ENCODE measurements around the gene SETBP1. TPM values are rescaled to one million over a fixed set of nuclear protein-coding genes. Genes with fewer than 3 reads are reported as not detected.

Gene SETBP1
- total and polyA plus RNA-seq, 2 of the 8 experiments (the other 6 are each of a cell fraction or from before 2014, with no cell fraction given): 2.0 to 6.5 TPM

DNA sequence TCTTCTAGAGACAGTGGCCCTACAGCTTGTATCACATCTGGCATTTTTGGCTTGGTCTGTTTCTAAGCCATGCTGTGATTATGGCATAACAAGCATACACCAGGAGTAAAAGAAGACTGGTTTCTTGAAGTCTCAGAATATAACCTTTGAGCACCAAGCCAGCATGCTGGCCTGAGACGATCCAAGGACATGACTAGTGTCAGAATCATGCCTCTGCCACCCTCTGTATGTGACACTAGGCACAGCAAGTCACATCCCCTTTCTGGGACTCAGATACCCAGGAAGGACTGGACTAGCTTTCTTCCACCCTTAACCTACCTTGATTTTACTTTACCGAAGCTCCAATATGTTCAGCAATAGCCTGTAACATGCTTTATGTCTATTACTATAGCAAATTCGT, 345.5 kb downstream of the SETBP1 start:
- Histone ChIP-seq H3K27ac (ENCODE audit: low read depth, low read length) (no peak overlapping the region), H3K4ac (replicated peaks; ENCODE audit: insufficient read length, low read depth, low read length) (no peak overlapping the region), H2BK15ac (ENCODE audit: low read length) (no peak overlapping the region), H3K23ac (ENCODE audit: insufficient read length) (no peak overlapping the region), H4K20me1 (replicated peaks in 1 of 2; ENCODE audit: control insufficient read depth in 1 of 2, insufficient read depth in 2 of 2, low read length in 2 of 2) (no peaks in the 10 kb centered on the region), H4K5ac (ENCODE audit: insufficient read length, low read depth, low read length) (no peak overlapping the region), H3K4me2 (ENCODE audit: insufficient read depth in 1 of 2, low read depth in 2 of 2, low read length in 2 of 2) (no peak overlapping the region), H3K56ac (replicated peaks; ENCODE audit: insufficient read length, low read depth, low read length) (no peak overlapping the region), H3K18ac (ENCODE audit: extremely low read depth, low read length) (no peak overlapping the region), H3K79me1 (ENCODE audit: low read depth, low read length) (no peaks in the 10 kb centered on the region), H2AK5ac (ENCODE audit: low read depth, low read length) (no peak overlapping the region; the same call in 1 of the 2 replicates), H3K9me3 (ENCODE audit: insufficient read depth in 2 of 2, low read depth in 1 of 2, low read length in 1 of 2) (no peaks in the 10 kb centered on the region), H3K4me3 (ENCODE audit: extremely low read depth in 1 of 4, insufficient read depth in 2 of 4, low read depth in 3 of 4, low read length in 4 of 4) (no peak overlapping the region), H3K9ac (replicated peaks in 1 of 4; ENCODE audit: extremely low read depth in 1 of 4, low read depth in 3 of 4, low read length in 3 of 4) (no peak overlapping the region), H3K23me2 (ENCODE audit: low read depth, low read length) (no peaks in the 10 kb centered on the region), H3K36me3 (ENCODE audit: control insufficient read depth in 2 of 4, insufficient read depth in 4 of 4, low read length in 3 of 4) (no peaks in the 10 kb centered on the region), H3K27me3 (replicated peaks in 1 of 4; ENCODE audit: control insufficient read depth in 3 of 4, extremely low read depth in 1 of 4, insufficient read depth in 3 of 4, low read length in 3 of 4) (no peaks in the 10 kb centered on the region), H4K8ac (ENCODE audit: extremely low read depth, insufficient read depth, low read length) (no peak overlapping the region), H3K79me2 (ENCODE audit: control insufficient read depth in 1 of 2, insufficient read depth in 2 of 2, low read length in 2 of 2) (no peaks in the 10 kb centered on the region), H2BK120ac (replicated peaks; ENCODE audit: low read depth, low read length) (no peak overlapping the region), H2BK20ac (ENCODE audit: low read length) (no peak overlapping the region), H3K14ac (ENCODE audit: insufficient read length) (no peak overlapping the region), H4K91ac (replicated peaks; ENCODE audit: insufficient read length, low read length) (no peak overlapping the region), H3K4me1 (replicated peaks in 1 of 4; ENCODE audit: control insufficient read depth in 3 of 4, insufficient read depth in 4 of 4, low read length in 3 of 4) (no peaks in the 10 kb centered on the region), H2BK5ac (ENCODE audit: low read depth, low read length) (no peak overlapping the region), H2BK12ac (ENCODE audit: low read depth, low read length) (no peak overlapping the region), H2AFZ (ENCODE audit: low read length) (no peak overlapping the region)
- 87% methylated on average over 3 of the region's 3 CpGs; no CpG with 5 or more reads in 1 of the 2 experiments for WGBS, 2 experiments (ENCODE audit: extremely low coverage in 1 of 2, insufficient coverage in 1 of 2, insufficient read length in 1 of 2, insufficient replicate concordance in 2 of 2, low coverage in 1 of 2, low lambda C conversion rate in 2 of 2, missing lambda C conversion rate in 1 of 2)
- TF ChIP-seq RAD21 (IDR thresholded peaks at IDR 0.05 in 1 of 2, conservative IDR thresholded peaks at IDR 0.05 in 1 of 2; ENCODE audit: low read depth in 2 of 2, low read length in 2 of 2) (peak; percentile 34 to 48; a peak in 3 of 4 replicates), RBBP5 (IDR thresholded peaks at IDR 0.05; ENCODE audit: borderline replicate concordance, low read depth, low read length) (no peak), CTCF (IDR thresholded peaks at IDR 0.05; ENCODE audit: control extremely low read depth in 1 of 3, insufficient read depth in 1 of 3, low read depth in 1 of 3, low read length in 3 of 3) (peak in 2 of 3 experiments; percentile 4 to 24; a peak in 2 of 4 replicates)
- FAIRE-seq (no peak), DNase-seq (ENCODE audit: low read depth in 1 of 2, low spot score in 2 of 2) (no peak)
- ChIA-PET POLR2A (ENCODE audit: partially characterized antibody) (no interaction called here), CTCF (ENCODE audit: partially characterized antibody) (interaction anchor here (0.6 to 1.8 kb wide), 5 partner anchors 9 to 365 kb away, joined by 3 to 4 read pairs (median 3); no protein-coding TSS in a partner anchor)

All from H1 (cell line).